HepG2 (cell line): ENCODE results near the gene POMT1. TPM values are rescaled to one million over a fixed set of nuclear protein-coding genes. Genes with fewer than 3 reads are reported as not detected.
A peak's percentile ranks its signal among the peaks of the same experiment; 100 is the strongest.

Experiments used
- AGO2 ChIP-seq: fragments of 200-400 bp; formaldehyde crosslinking; optimal IDR thresholded peaks from 2 replicates; pipeline ENCODE3; 2017; ENCODE audit warnings: mild to moderate bottlenecking, low read depth, low read length, moderate library complexity
- BCL6 ChIP-seq: IDR thresholded peaks from 2 replicates; pipeline ENCODE4 v1.6.1; 2016; ENCODE audit warnings: missing genetic modification reagents, missing compliant biosample characterization
- CAMTA2 ChIP-seq: sonication (generic); formaldehyde crosslinking; IDR thresholded peaks from 2 replicates; pipeline ENCODE4 v1.4.0; 2020; ENCODE audit warnings: mild to moderate bottlenecking, missing genetic modification reagents, borderline replicate concordance
- CCAR2 ChIP-seq: fragments of 200-400 bp; formaldehyde crosslinking; optimal IDR thresholded peaks from 2 replicates; pipeline ENCODE3; 2018; ENCODE audit warnings: low read depth, mild to moderate bottlenecking, low read length, moderate library complexity
- JUND ChIP-seq: sonication (generic); formaldehyde crosslinking; IDR thresholded peaks from 2 replicates; pipeline ENCODE4 v1.8.0; 2022; ENCODE audit warnings: mild to moderate bottlenecking, missing genetic modification reagents
- PAX8 ChIP-seq: sonication (generic); formaldehyde crosslinking; IDR thresholded peaks from 2 replicates; pipeline ENCODE4 v1.8.0; 2022; ENCODE audit warnings: mild to moderate bottlenecking, missing genetic modification reagents, borderline replicate concordance
- PRMT3 ChIP-seq: sonication (generic); formaldehyde crosslinking; IDR thresholded peaks from 2 replicates; pipeline ENCODE4 v1.8.1; 2022; ENCODE audit warnings: low read depth, mild to moderate bottlenecking, moderate library complexity, missing genetic modification reagents, borderline replicate concordance
- RBFOX2 ChIP-seq: fragments of 200-400 bp; formaldehyde crosslinking; IDR thresholded peaks from 2 replicates; pipeline ENCODE4 v1.6.1; 2017; ENCODE audit warnings: low read depth, mild to moderate bottlenecking, low read length
- SALL2 ChIP-seq: sonication (generic); formaldehyde crosslinking; IDR thresholded peaks from 2 replicates; pipeline ENCODE4 v1.8.1; 2023; ENCODE audit warnings: mild to moderate bottlenecking, missing genetic modification reagents, inconsistent platforms
- SIN3A ChIP-seq: IDR thresholded peaks from 2 replicates; pipeline ENCODE4 v1.6.1; 2011; ENCODE audit warnings: low read depth, mild to moderate bottlenecking, control low read depth, low read length, borderline replicate concordance
- SMYD3 ChIP-seq: sonication (generic); formaldehyde crosslinking; IDR thresholded peaks from 2 replicates; pipeline ENCODE4 v1.8.1; 2023; ENCODE audit warnings: mild to moderate bottlenecking, missing genetic modification reagents
- ZBTB8A ChIP-seq: sonication (generic); formaldehyde crosslinking; IDR thresholded peaks from 2 replicates; pipeline ENCODE4 v1.4.0; 2020; ENCODE audit warnings: mild to moderate bottlenecking, low read depth, missing genetic modification reagents, borderline replicate concordance
- ZFY ChIP-seq: sonication (generic); formaldehyde crosslinking; IDR thresholded peaks from 2 replicates; pipeline ENCODE4 v1.4.0; 2020; ENCODE audit warnings: missing genetic modification reagents
- ZNF383 ChIP-seq: sonication (generic); formaldehyde crosslinking; IDR thresholded peaks from 2 replicates; pipeline ENCODE4 v1.4.0; 2020; ENCODE audit warnings: missing genetic modification reagents, mild to moderate bottlenecking, borderline replicate concordance
- ZNF432 ChIP-seq: sonication (generic); formaldehyde crosslinking; IDR thresholded peaks from 2 replicates; pipeline ENCODE4 v1.5.0; 2020; ENCODE audit warnings: missing genetic modification reagents, mild to moderate bottlenecking, borderline replicate concordance
- ZNF468 ChIP-seq: sonication (generic); formaldehyde crosslinking; IDR thresholded peaks from 2 replicates; pipeline ENCODE4 v1.8.0; 2022; ENCODE audit warnings: mild to moderate bottlenecking, moderate library complexity, missing genetic modification reagents
- ZNF557 ChIP-seq: sonication (generic); formaldehyde crosslinking; IDR thresholded peaks from 2 replicates; pipeline ENCODE4 v1.4.0; 2020; ENCODE audit warnings: missing genetic modification reagents
- ZNF749 ChIP-seq: sonication (generic); formaldehyde crosslinking; IDR thresholded peaks from 2 replicates; pipeline ENCODE4 v1.8.0; 2022; ENCODE audit warnings: mild to moderate bottlenecking, missing genetic modification reagents, moderate library complexity, borderline replicate concordance
- polyA plus RNA-seq, 8 experiments: library from polyadenylated mRNA; depleted of rRNA in 3 of 8; stranded (reverse) in 7 of 8; unstranded in 1 of 8; fragments of >200 nt; fragmentation: Illumina TruSeq in 4 of 8; extraction: Trizol in 4 of 8; gene quantifications; 2 replicates each; pipeline versions ENCODE4 v1.2.1 to v1.2.3, GENCODE V29; 2011 to 2016; ENCODE audit warnings: low read depth in 4 of 8, missing spikeins in 1 of 8, mixed read lengths in 1 of 8; ENCODE audit not compliant: insufficient read depth in 1 of 8
- total RNA-seq, 5 experiments: library from RNA; depleted of rRNA; stranded (reverse); fragments of >200 nt; fragmentation: Illumina TruSeq; extraction: Trizol; gene quantifications; 2 replicates each; pipeline ENCODE4 v1.2.3, GENCODE V29; 2016; ENCODE audit warnings: low read depth in 1 of 5
- TF ChIP-seq, protein P1 (sequence below): sonication (generic); formaldehyde crosslinking; IDR thresholded peaks from 2 replicates; pipeline ENCODE4 v1.5.0; 2020; ENCODE audit warnings: missing genetic modification reagents, mild to moderate bottlenecking, borderline replicate concordance
- TF ChIP-seq, protein P2 (sequence below): sonication (generic); formaldehyde crosslinking; IDR thresholded peaks from 2 replicates; pipeline ENCODE4 v1.5.1; 2020; ENCODE audit warnings: mild to moderate bottlenecking, missing genetic modification reagents, borderline replicate concordance
- TF ChIP-seq, protein P3 (sequence below): sonication (generic); formaldehyde crosslinking; IDR thresholded peaks from 2 replicates; pipeline ENCODE4 v1.5.1; 2020; ENCODE audit warnings: missing genetic modification reagents, mild to moderate bottlenecking, borderline replicate concordance
- TF ChIP-seq, protein P4 (sequence below): sonication (generic); formaldehyde crosslinking; IDR thresholded peaks from 2 replicates; pipeline ENCODE4 v1.5.0; 2020; ENCODE audit warnings: missing genetic modification reagents

The POMT1 gene
- total and polyA plus RNA-seq, 2 of the 13 experiments (the other 11 are each of a cell fraction or from before 2014, with no cell fraction given): 21.6 to 22.7 TPM

DNA sequence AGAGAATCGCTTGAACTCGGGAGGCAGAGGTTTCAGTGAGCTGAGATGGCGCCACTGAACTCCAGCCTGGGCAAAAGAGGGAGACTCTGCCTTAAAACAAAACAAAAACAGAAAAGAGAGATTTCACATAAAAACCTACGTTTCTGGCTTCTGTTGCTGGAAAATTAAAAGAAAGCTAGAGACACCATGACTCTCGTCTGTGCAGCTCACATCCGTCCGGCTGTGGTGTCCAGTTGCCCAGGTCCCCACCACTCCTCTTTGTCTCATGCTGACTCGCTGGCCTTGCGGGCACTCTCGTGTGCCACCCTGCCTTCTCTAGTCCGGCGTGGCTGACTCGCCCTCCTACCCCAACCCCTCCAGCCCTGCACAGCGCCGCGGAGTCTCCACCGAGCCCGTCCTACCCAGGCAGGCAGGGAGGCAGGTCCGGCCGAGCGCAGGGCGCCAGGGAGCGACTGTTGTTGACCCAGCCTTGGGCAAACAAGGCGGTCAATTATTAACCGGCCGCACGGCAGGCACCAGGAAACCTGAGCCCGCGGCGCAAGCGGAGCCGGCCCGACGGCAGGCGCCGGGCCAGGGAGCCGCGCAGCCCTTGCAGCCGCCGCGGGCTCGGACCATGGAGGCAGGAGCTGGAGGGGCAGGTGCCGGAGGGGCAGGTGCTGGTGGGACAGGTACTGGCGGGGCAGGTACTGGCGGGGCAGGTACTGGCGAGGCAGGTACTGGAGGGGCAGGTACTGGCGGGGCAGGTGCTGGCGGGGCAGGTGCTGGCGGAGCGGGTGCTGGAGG lies 42.5 kb downstream of the POMT1 start, which contains the start of gene PRRT1B (continued):
- TF ChIP-seq, protein P1, sequence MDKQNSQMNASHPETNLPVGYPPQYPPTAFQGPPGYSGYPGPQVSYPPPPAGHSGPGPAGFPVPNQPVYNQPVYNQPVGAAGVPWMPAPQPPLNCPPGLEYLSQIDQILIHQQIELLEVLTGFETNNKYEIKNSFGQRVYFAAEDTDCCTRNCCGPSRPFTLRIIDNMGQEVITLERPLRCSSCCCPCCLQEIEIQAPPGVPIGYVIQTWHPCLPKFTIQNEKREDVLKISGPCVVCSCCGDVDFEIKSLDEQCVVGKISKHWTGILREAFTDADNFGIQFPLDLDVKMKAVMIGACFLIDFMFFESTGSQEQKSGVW (CRISPR knock-in tag): no peak
- TF ChIP-seq ZBTB8A (CRISPR knock-in tag) (no peak), ZNF749 (CRISPR knock-in tag) (peak; percentile 81; the same call in 1 of the 2 replicates), SMYD3 (no peak), BCL6 (peak; percentile 99), SALL2 (no peak), CAMTA2 (CRISPR knock-in tag) (no peak), ZNF432 (no peak), SIN3A (no peak), ZNF383 (CRISPR knock-in tag) (no peak), PRMT3 (CRISPR knock-in tag) (0 out of 2 replicates have a peak, but pooled peaks have one; percentile 41), RBFOX2 (no peak), AGO2 (no peak), CCAR2 (no peak), ZNF557 (CRISPR knock-in tag) (no peak), ZFY (peak; percentile 41; the same call in 1 of the 2 replicates), PAX8 (no peak), JUND (CRISPR knock-in tag) (no peak), ZNF468 (CRISPR knock-in tag) (no peak)
- TF ChIP-seq, protein P2, sequence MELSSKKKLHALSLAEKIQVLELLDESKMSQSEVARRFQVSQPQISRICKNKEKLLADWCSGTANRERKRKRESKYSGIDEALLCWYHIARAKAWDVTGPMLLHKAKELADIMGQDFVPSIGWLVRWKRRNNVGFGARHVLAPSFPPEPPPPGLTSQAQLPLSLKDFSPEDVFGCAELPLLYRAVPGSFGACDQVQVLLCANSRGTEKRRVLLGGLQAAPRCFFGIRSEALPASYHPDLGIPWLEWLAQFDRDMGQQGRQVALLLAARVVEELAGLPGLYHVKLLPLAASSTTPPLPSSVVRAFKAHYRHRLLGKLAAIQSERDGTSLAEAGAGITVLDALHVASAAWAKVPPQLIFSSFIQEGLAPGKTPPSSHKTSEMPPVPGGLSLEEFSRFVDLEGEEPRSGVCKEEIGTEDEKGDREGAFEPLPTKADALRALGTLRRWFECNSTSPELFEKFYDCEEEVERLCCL: no peak
- TF ChIP-seq, protein P3, sequence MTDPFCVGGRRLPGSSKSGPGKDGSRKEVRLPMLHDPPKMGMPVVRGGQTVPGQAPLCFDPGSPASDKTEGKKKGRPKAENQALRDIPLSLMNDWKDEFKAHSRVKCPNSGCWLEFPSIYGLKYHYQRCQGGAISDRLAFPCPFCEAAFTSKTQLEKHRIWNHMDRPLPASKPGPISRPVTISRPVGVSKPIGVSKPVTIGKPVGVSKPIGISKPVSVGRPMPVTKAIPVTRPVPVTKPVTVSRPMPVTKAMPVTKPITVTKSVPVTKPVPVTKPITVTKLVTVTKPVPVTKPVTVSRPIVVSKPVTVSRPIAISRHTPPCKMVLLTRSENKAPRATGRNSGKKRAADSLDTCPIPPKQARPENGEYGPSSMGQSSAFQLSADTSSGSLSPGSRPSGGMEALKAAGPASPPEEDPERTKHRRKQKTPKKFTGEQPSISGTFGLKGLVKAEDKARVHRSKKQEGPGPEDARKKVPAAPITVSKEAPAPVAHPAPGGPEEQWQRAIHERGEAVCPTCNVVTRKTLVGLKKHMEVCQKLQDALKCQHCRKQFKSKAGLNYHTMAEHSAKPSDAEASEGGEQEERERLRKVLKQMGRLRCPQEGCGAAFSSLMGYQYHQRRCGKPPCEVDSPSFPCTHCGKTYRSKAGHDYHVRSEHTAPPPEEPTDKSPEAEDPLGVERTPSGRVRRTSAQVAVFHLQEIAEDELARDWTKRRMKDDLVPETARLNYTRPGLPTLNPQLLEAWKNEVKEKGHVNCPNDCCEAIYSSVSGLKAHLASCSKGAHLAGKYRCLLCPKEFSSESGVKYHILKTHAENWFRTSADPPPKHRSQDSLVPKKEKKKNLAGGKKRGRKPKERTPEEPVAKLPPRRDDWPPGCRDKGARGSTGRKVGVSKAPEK (CRISPR knock-in tag): no peak
- TF ChIP-seq, protein P4, sequence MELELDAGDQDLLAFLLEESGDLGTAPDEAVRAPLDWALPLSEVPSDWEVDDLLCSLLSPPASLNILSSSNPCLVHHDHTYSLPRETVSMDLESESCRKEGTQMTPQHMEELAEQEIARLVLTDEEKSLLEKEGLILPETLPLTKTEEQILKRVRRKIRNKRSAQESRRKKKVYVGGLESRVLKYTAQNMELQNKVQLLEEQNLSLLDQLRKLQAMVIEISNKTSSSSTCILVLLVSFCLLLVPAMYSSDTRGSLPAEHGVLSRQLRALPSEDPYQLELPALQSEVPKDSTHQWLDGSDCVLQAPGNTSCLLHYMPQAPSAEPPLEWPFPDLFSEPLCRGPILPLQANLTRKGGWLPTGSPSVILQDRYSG: no peak
